Activated CD4-positive, alpha-beta T cell treated with anti-CD3 and anti-CD28 coated beads for 1 hour (primary cell): ENCODE data around the gene KDM5C.
"Not testable (repeated sequence)": the region's sequence is repeated elsewhere in the genome, so short reads cannot be mapped to it uniquely, and the experiment has no call there.

Experiments used
- DNase-seq: peaks from one replicate; pipeline ENCODE4 v3.0.0-alpha.2; 2020

The KDM5C gene

GRCh38 chrX:53188763-53189162, 36.2 kb downstream of the KDM5C start:
- DNase-seq = no peak

GRCh38 chrX:53186351-53186750, 38.7 kb downstream of the KDM5C start:
- no peak for DNase-seq

- DNase-seq = no peak
Measured at GRCh38 chrX:53184836-53185235, 40.2 kb downstream of the KDM5C start.

GRCh38 chrX:53171356-53171755, 53.7 kb downstream of the KDM5C start:
- no peak for DNase-seq

GRCh38 chrX:53166103-53166502, 58.9 kb downstream of the KDM5C start:
- no peak for DNase-seq

GRCh38 chrX:53164566-53164965, 60.4 kb downstream of the KDM5C start:
- DNase-seq = not testable (repeated sequence)

- no peak for DNase-seq
Measured at GRCh38 chrX:53163436-53163835, 61.6 kb downstream of the KDM5C start.

- DNase-seq = no peak
Measured at GRCh38 chrX:53160297-53160983, 64.6 kb downstream of the KDM5C start.

GRCh38 chrX:53159184-53159583, 65.8 kb downstream of the KDM5C start:
- no peak for DNase-seq

GRCh38 chrX:53156207-53156596, 68.8 kb downstream of the KDM5C start:
- DNase-seq = no peak

- DNase-seq = no peak
Measured at GRCh38 chrX:53155512-53156206, 69.3 kb downstream of the KDM5C start.

- no peak for DNase-seq
Measured at GRCh38 chrX:53153581-53153980, 71.4 kb downstream of the KDM5C start.
